Glutamatergic neuron (in vitro differentiated cells): ENCODE data around the gene SRC. TPM values are rescaled to one million over a fixed set of nuclear protein-coding genes. Genes with fewer than 3 reads are reported as not detected.

Experiments
- DNase-seq: peaks from one replicate; pipeline ENCODE4 v3.0.0; 2022
- H3K27ac Mint-ChIP-seq: one replicate; pipeline ENCODE4 v1.8.0; 2020; ENCODE audit warnings: mild to moderate bottlenecking, mixed read lengths, inconsistent platforms; ENCODE audit not compliant: unreplicated experiment
- H3K27me3 Mint-ChIP-seq: one replicate; pipeline ENCODE4 v1.8.0; 2020; ENCODE audit warnings: mild to moderate bottlenecking, moderate library complexity, mixed read lengths, inconsistent platforms; ENCODE audit not compliant: unreplicated experiment
- H3K36me3 Mint-ChIP-seq: one replicate; pipeline ENCODE4 v1.8.0; 2020; ENCODE audit warnings: mild to moderate bottlenecking, mixed read lengths, inconsistent platforms; ENCODE audit not compliant: unreplicated experiment
- H3K4me1 Mint-ChIP-seq: one replicate; pipeline ENCODE4 v1.8.0; 2020; ENCODE audit warnings: mild to moderate bottlenecking, low read depth, mixed read lengths, inconsistent platforms; ENCODE audit not compliant: unreplicated experiment
- H3K4me3 Mint-ChIP-seq: one replicate; pipeline ENCODE4 v1.8.0; 2020; ENCODE audit warnings: mild to moderate bottlenecking, mixed read lengths, inconsistent platforms; ENCODE audit not compliant: unreplicated experiment
- H3K9me3 Mint-ChIP-seq: one replicate; pipeline ENCODE4 v1.8.0; 2020; ENCODE audit warnings: mild to moderate bottlenecking, moderate library complexity, mixed read lengths, inconsistent platforms; ENCODE audit not compliant: unreplicated experiment
- total RNA-seq: library from RNA; stranded (reverse); fragmentation: NEBNext Ultra II Directional; extraction: Animal tissue kit (Norgen Biotek cat#: 25700); gene quantifications from one replicate; pipeline ENCODE4 v1.2.1, GENCODE V29; 2021; ENCODE audit not compliant: unreplicated experiment
- TF ChIP-seq, protein P1 (sequence below): fragments of 200-600 bp; sonication (generic); IDR thresholded peaks from one replicate; pipeline ENCODE4 v1.5.0; 2021; ENCODE audit not compliant: partially characterized antibody, unreplicated experiment

The SRC gene
- total RNA-seq, 1 donor from 2014 or later, result 39.2 TPM

DNA sequence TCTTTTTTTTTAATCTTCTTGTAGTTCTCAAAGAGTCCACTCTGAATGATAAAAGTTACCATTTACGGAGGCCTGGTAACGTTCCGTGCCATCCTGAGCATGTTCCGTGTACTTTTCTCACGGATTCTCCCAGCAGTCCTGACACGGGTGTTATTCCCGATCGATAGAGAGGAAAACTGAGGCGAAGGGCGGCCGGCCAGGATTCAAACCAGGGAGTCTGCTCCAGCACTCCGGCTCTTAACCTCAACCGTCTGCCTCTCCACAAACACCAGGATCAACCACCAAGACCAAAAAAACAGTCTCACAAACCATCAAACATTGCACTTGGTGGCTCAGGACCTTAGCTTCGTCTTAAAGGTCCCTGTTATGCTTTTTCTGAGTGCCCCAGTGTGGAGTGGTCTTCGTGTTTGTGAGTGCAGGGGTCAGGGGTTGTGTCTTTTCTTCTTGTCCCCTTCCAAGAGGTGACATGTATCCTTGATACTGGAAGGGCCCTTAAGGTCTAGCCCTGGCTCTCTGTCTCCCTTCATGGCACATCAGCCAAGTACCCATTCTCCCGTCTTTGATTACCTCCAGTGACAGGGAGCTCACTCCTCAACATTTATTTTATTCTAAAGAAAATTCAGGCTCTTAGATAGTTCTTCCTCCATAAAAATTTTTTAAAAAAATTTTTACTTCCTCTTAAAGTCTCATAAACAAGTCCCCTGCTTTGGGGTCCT, 35.1 kb downstream of the SRC start:
- Mint-ChIP-seq H3K36me3 (no peaks in the 10 kb centered on the region), H3K9me3 (peaks cover 18% of the 10 kb centered on the region), H3K4me3 (no peak overlapping the region), H3K27me3 (peaks cover 14% of the 10 kb centered on the region), H3K4me1 (peaks cover 14% of the 10 kb centered on the region), H3K27ac (no peak overlapping the region)
- TF ChIP-seq, protein P1, sequence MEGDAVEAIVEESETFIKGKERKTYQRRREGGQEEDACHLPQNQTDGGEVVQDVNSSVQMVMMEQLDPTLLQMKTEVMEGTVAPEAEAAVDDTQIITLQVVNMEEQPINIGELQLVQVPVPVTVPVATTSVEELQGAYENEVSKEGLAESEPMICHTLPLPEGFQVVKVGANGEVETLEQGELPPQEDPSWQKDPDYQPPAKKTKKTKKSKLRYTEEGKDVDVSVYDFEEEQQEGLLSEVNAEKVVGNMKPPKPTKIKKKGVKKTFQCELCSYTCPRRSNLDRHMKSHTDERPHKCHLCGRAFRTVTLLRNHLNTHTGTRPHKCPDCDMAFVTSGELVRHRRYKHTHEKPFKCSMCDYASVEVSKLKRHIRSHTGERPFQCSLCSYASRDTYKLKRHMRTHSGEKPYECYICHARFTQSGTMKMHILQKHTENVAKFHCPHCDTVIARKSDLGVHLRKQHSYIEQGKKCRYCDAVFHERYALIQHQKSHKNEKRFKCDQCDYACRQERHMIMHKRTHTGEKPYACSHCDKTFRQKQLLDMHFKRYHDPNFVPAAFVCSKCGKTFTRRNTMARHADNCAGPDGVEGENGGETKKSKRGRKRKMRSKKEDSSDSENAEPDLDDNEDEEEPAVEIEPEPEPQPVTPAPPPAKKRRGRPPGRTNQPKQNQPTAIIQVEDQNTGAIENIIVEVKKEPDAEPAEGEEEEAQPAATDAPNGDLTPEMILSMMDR, result no peak
- no peak for DNase-seq

DNA sequence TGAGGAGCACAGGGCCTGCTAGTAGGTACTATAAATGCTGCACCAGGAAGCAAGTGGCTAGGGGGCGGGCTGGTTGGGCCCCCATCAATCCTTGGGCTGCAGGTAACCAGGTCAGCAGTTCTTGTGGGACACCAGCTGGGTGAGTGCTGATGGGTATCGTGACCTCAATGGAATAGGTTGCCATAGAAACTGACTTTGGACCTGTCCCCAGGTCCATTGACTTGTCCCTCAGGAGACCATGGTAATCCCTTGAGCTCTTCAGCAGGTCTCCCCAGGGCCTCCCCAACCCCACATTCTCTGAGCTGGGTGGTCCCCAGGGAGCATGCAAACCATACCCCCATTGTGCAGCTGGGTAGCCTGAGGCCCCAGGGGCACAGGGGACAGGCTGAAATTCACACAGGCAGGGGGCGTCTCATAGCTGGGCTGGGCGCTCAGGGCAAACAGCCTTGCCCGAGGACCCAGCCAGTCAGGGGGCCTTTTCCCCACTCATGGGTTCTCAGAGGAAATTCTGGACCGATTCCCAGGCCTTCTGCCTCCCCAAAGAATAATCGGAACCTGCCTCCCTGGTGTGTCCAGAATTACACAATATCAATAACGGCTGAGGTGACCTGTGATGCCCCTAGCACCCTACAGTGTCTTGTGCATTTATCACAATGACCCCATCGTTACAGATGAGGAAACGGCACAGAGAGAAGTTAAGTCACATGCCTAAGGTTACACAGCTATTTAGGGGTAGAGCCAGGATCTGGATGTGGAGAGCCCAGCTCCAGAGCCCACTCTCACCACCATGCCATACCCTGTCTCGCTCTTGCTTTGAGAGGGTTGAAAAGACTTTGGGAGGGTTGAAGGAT, 35.9 kb downstream of the SRC start:
- TF ChIP-seq, protein P1, result no peak
- Mint-ChIP-seq H3K27me3 (peaks cover 14% of the 10 kb centered on the region), H3K4me3 (no peak overlapping the region), H3K36me3 (no peaks in the 10 kb centered on the region), H3K27ac (no peak overlapping the region), H3K4me1 (peaks cover 14% of the 10 kb centered on the region), H3K9me3 (peaks cover 18% of the 10 kb centered on the region)
- DNase-seq, result no peak

DNA sequence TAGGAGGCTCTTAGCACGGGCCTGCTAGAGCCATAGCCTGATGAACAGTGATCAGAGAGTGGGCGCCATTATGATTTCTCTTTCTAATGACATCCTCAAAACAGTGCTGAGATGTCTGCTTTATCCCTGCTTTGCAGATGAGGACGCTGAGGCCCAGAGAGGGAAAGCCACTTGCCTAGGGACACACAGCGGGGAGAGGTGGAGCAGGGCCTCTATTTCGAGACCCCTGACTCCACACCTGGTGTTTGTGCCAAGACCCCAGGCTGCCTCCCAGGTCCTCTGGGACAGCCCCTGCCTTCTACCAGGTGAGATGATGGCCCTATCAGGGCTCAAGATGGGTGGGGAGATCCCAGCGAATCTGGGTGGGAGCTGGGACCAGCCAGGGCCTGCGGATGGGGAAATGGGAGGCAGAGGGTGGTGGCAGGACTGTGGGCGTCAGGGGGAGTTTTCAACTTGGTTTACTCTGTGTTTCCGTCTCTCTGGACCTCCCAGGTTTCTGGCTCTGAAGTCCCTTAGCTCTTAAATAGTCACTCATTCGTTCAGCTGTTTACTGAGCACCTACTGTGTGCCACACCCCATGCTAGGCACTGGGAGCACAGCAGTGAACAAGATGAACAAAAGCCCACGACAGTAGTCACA, 36.7 kb downstream of the SRC start:
- no peak for DNase-seq
- TF ChIP-seq, protein P1, result no peak
- peaks cover 18% of the 10 kb centered on the region for H3K9me3 Mint-ChIP-seq
- no peak overlapping the region for H3K4me3 Mint-ChIP-seq
- no peaks in the 10 kb centered on the region for H3K36me3 Mint-ChIP-seq
- peak overlapping the region; percentile 8 for H3K27ac Mint-ChIP-seq
- peaks cover 11% of the 10 kb centered on the region for H3K4me1 Mint-ChIP-seq
- H3K27me3 Mint-ChIP-seq, result peaks cover 14% of the 10 kb centered on the region

DNA sequence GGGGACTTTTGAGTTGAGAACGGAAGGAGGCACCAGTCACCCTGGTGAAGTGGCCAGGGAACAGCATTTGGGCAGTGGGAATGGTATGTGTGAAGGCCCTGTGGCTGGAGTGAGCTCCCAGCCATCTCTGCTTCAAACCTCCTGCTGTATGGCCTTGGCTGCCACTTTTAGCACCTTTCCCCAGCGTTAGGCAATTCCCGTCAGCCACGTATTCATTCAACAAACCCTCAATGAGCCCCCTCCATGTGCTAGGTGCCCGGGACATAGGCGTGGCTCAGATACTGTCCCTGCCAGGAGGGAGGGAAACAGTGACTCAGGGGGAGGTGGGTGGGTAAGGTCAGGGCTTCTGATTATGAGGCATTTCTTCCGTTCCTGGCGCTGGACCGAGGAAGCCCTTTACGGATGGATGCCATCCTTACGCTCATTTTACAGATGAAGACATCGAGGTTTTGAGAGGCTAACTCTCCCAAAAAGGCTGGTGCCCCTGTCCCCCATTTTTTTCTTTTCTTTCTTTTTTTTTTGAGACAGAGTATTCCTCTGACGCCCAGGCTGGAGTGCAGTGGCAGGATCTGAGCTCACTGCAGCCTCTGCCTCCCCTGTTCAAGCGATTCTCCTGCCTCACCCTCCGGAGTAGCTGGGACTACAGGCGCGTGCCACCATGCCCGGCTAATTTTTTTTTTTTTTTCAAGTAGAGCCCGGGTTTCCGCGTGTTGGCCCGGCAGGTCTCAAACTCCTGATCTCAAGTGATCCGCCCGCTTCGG, 37.5 kb downstream of the SRC start:
- Mint-ChIP-seq H3K4me3 (no peak overlapping the region), H3K9me3 (peaks cover 18% of the 10 kb centered on the region), H3K36me3 (no peaks in the 10 kb centered on the region), H3K27ac (peak overlapping the region; percentile 8), H3K4me1 (peaks cover 11% of the 10 kb centered on the region), H3K27me3 (peaks cover 14% of the 10 kb centered on the region)
- TF ChIP-seq, protein P1, result no peak
- no peak for DNase-seq
